22Rv1 (cell line): ENCODE results near the gene ST8SIA6.

Experiments used
- ZFX ChIP-seq: fragments of 450-650 bp; IDR thresholded peaks from 2 replicates; pipeline ENCODE4 v1.6.1; 2017; ENCODE audit warnings: antibody characterized with exemption, borderline replicate concordance
- TF ChIP-seq, protein P1 (sequence below): fragments of 450-650 bp; IDR thresholded peaks from 2 replicates; pipeline ENCODE4 v1.5.1; 2017; ENCODE audit warnings: mild to moderate bottlenecking

GRCh38 chr10:17457083-17457482, 2.7 kb upstream of the ST8SIA6 start:
- TF ChIP-seq, protein P1, sequence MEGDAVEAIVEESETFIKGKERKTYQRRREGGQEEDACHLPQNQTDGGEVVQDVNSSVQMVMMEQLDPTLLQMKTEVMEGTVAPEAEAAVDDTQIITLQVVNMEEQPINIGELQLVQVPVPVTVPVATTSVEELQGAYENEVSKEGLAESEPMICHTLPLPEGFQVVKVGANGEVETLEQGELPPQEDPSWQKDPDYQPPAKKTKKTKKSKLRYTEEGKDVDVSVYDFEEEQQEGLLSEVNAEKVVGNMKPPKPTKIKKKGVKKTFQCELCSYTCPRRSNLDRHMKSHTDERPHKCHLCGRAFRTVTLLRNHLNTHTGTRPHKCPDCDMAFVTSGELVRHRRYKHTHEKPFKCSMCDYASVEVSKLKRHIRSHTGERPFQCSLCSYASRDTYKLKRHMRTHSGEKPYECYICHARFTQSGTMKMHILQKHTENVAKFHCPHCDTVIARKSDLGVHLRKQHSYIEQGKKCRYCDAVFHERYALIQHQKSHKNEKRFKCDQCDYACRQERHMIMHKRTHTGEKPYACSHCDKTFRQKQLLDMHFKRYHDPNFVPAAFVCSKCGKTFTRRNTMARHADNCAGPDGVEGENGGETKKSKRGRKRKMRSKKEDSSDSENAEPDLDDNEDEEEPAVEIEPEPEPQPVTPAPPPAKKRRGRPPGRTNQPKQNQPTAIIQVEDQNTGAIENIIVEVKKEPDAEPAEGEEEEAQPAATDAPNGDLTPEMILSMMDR, result no peak
- TF ChIP-seq ZFX, result no peak
